ENCODE data around the gene NDRG4. TPM values are rescaled to one million over a fixed set of nuclear protein-coding genes. Genes with fewer than 3 reads are reported as not detected.

The NDRG4 gene
- total RNA-seq, 2 donors from 2014 or later = 6.0 to 33.9 TPM

- H3K4me3 ChIP-seq = no peak overlapping the region
- TF ChIP-seq POLR2A (IDR thresholded peaks at IDR 0.05) = no peak
- TF ChIP-seq CTCF (IDR thresholded peaks at IDR 0.05) = no peak
- DNase-seq (no peak), ATAC-seq (no peak)
- H3K4me1 ChIP-seq = peaks cover 15% of the 10 kb centered on the region
- 43 to 83% methylated on average over 2 to 5 of the region's 5 CpGs for WGBS, 2 donors
- intact Hi-C loops (cut with DNase I) = no loop called here
- peaks cover 0 to 35% of the 10 kb centered on the region in 2 donors for H3K27me3 ChIP-seq
- no peaks in the 10 kb centered on the region for H3K36me3 ChIP-seq (replicated peaks in 1 of 2; ENCODE audit: insufficient read depth in 1 of 2, low read depth in 2 of 2)
- H3K9me3 ChIP-seq = no peaks in the 10 kb centered on the region
- H3K27ac ChIP-seq = no peak overlapping the region
Measured at GRCh38 chr16:58467905-58468304, 32.0 kb upstream of the NDRG4 start.

GRCh38 chr16:58471209-58471975, 28.6 kb upstream of the NDRG4 start:
- 56% methylated on average over 4 to 10 of the region's 10 CpGs for WGBS, 2 donors
- peaks cover 0 to 9% of the 10 kb centered on the region in 2 donors for H3K27me3 ChIP-seq
- intact Hi-C loops (cut with DNase I) = no loop called here

GRCh38 chr16:58472266-58472665, 27.7 kb upstream of the NDRG4 start:
- no peak for TF ChIP-seq POLR2A (IDR thresholded peaks at IDR 0.05)
- TF ChIP-seq CTCF (IDR thresholded peaks at IDR 0.05) = no peak
- 76 to 85% methylated on average over 9 of the region's 9 CpGs for WGBS, 2 donors
- Histone ChIP-seq H3K4me1 (no peaks in the 10 kb centered on the region), H3K4me3 (no peak overlapping the region), H3K27me3 (peaks cover 0 to 2% of the 10 kb centered on the region in 2 donors), H3K9me3 (no peaks in the 10 kb centered on the region), H3K36me3 (replicated peaks in 1 of 2; ENCODE audit: insufficient read depth in 1 of 2, low read depth in 2 of 2) (no peaks in the 10 kb centered on the region), H3K27ac (no peak overlapping the region)
- intact Hi-C loops (cut with DNase I) = no loop called here
- ATAC-seq = no peak
- no peak for DNase-seq

More at GRCh38 chr16:58471209-58471975, 28.6 kb upstream of the NDRG4 start:
- H3K4me3 ChIP-seq = no peak overlapping the region
- TF ChIP-seq CTCF (IDR thresholded peaks at IDR 0.05) (no peak), POLR2A (IDR thresholded peaks at IDR 0.05) (no peak)
- no peaks in the 10 kb centered on the region for H3K36me3 ChIP-seq (replicated peaks in 1 of 2; ENCODE audit: insufficient read depth in 1 of 2, low read depth in 2 of 2)
- no peaks in the 10 kb centered on the region for H3K9me3 ChIP-seq
- DNase-seq (no peak), ATAC-seq (no peak)
- no peaks in the 10 kb centered on the region for H3K4me1 ChIP-seq
- H3K27ac ChIP-seq = no peak overlapping the region

GRCh38 chr16:58472827-58473226, 27.1 kb upstream of the NDRG4 start:
- WGBS, 2 donors = 95 to 98% methylated on average over 3 of the region's 3 CpGs
- H3K27me3 ChIP-seq = no peaks in the 10 kb centered on the region
- no peaks in the 10 kb centered on the region for H3K36me3 ChIP-seq (replicated peaks in 1 of 2; ENCODE audit: insufficient read depth in 1 of 2, low read depth in 2 of 2)
- intact Hi-C loops (cut with DNase I) = no loop called here
- no peaks in the 10 kb centered on the region for H3K4me1 ChIP-seq
- H3K27ac ChIP-seq = no peak overlapping the region
- TF ChIP-seq POLR2A (IDR thresholded peaks at IDR 0.05) = no peak
- no peak for TF ChIP-seq CTCF (IDR thresholded peaks at IDR 0.05)
- H3K9me3 ChIP-seq = no peaks in the 10 kb centered on the region
- no peak for ATAC-seq
- DNase-seq = no peak
- H3K4me3 ChIP-seq = no peak overlapping the region

- no peaks in the 10 kb centered on the region for H3K9me3 ChIP-seq
- no peak for TF ChIP-seq POLR2A (IDR thresholded peaks at IDR 0.05)
- TF ChIP-seq CTCF (IDR thresholded peaks at IDR 0.05) = no peak
- no peaks in the 10 kb centered on the region for H3K36me3 ChIP-seq (replicated peaks in 1 of 2; ENCODE audit: insufficient read depth in 1 of 2, low read depth in 2 of 2)
- intact Hi-C loops (cut with DNase I) = no loop called here
- H3K27me3 ChIP-seq = no peaks in the 10 kb centered on the region
- no peak overlapping the region for H3K4me3 ChIP-seq
- ATAC-seq (no peak), DNase-seq (no peak)
- no peak overlapping the region for H3K27ac ChIP-seq
- WGBS, 2 donors = 55 to 63% methylated on average over 10 of the region's 10 CpGs
- H3K4me1 ChIP-seq = no peaks in the 10 kb centered on the region
Measured at GRCh38 chr16:58474296-58474695, 25.6 kb upstream of the NDRG4 start.
